Chondrocyte (in vitro differentiated cells): ENCODE measurements around the gene TLE3. TPM values are rescaled to one million over a fixed set of nuclear protein-coding genes. Genes with fewer than 3 reads are reported as not detected.
A peak's percentile ranks its signal among the peaks of the same experiment; 100 is the strongest.

Experiments used
- DNase-seq: peaks from one replicate; pipeline ENCODE4 v3.0.0; 2021; ENCODE audit warnings: mixed read lengths, low spot score
- H3K27ac Mint-ChIP-seq: one replicate; pipeline ENCODE4 v1.8.0; 2021; ENCODE audit warnings: mild to moderate bottlenecking, moderate library complexity, mixed read lengths; ENCODE audit not compliant: unreplicated experiment
- H3K27me3 Mint-ChIP-seq: 2 replicates; pipeline ENCODE4 v1.8.0; 2021; ENCODE audit warnings: low read depth, mixed read lengths
- H3K36me3 Mint-ChIP-seq: 2 replicates; pipeline ENCODE4 v1.8.0; 2021; ENCODE audit warnings: low read depth, mixed read lengths
- H3K4me1 Mint-ChIP-seq: 2 replicates; pipeline ENCODE4 v1.8.0; 2021; ENCODE audit warnings: low read depth, mild to moderate bottlenecking, mixed read lengths
- H3K4me3 Mint-ChIP-seq: one replicate; pipeline ENCODE4 v1.8.0; 2021; ENCODE audit warnings: mild to moderate bottlenecking, moderate library complexity, mixed read lengths; ENCODE audit not compliant: unreplicated experiment
- H3K9me3 Mint-ChIP-seq: 2 replicates; pipeline ENCODE4 v1.8.0; 2021; ENCODE audit warnings: low read depth, mixed read lengths
- total RNA-seq: library from RNA; stranded (reverse); gene quantifications from 3 replicates; pipeline ENCODE4 v1.2.1, GENCODE V29; 2021
- TF ChIP-seq, protein P1 (sequence below): fragments of 200-600 bp; sonication (generic); IDR thresholded peaks from 2 replicates; pipeline ENCODE4 v1.5.0; 2021; ENCODE audit warnings: antibody characterized with exemption, mild to moderate bottlenecking, moderate library complexity

The TLE3 gene
- total RNA-seq, 1 donor from 2014 or later: 53.4 TPM

DNA sequence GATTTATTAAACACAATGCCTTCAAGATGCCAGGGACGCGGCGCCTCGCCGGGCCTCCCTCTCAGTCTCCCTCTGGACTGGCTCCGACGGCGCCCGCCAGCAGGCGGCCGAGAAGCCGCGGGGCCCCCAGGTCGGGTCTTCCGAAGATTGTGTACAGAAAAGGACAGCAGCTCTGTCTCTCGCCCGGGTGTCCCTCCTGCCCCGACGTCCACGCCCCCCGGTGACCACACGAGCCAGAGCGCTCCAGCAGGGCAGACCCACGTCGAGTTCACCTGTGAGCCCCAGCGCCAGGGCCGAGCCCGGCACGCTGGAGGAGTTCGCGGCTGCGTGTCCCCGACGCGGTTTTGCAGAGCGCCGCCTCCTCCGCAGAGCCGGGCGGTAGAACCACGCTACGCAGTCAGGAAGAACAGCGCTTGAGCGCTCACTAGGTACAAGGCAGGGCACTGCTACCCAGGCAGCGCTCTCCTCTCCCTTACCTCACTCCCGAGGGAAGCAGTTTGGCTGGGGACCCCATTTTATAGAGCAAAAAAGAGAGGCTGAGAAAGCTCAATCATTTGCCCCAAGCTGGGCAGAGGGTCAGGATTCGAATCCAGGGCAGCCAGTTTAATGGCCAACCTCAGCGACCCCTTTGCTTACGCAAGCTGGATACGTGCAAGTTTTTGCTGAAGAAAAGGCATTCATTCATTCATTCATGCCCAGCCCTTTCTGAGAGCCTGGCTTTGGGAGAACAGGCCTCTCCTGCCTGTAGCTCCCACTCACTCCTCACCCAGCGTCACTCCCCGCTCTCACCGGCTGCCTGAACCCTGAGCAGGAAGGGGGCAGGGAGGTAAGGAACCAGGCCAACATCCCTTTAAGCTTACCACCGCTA lies 3.0 kb upstream of the TLE3 start:
- H3K27me3 Mint-ChIP-seq: peaks cover 4% of the 10 kb centered on the region
- H3K9me3 Mint-ChIP-seq: no peaks in the 10 kb centered on the region
- peak overlapping the region; percentile 49 for H3K4me3 Mint-ChIP-seq

DNA sequence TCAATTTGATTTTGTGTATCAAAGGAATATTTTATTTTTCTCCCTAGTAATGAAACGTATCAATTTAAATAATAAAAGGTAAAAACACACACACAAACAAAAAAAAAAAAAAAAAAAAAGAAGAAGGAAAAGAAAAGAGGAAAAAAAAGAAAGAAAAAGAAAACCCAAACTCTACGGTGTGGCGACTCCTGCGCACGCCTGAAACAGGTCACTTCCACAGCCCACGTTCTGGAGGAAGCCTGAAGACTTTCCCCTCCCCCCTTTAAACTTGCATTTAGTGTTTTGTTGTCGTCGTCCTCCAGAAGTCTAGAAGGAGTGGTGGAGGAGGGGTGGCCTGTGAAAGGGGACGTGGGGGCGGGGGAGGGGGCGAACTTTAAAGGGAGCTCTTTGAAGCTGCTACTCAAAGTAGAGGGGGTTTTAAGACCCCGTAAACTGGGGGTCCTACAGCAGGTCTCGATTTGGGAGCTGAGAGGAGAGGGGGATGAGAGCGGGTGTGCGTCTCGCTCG lies 2.3 kb upstream of the TLE3 start:
- H3K4me3 Mint-ChIP-seq: peak overlapping the region; percentile 95
- H3K4me1 Mint-ChIP-seq: peaks cover 42% of the 10 kb centered on the region
- DNase-seq: peak; percentile 2
- H3K36me3 Mint-ChIP-seq: no peaks in the 10 kb centered on the region
- peak overlapping the region; percentile 99 for H3K27ac Mint-ChIP-seq
- TF ChIP-seq, protein P1, sequence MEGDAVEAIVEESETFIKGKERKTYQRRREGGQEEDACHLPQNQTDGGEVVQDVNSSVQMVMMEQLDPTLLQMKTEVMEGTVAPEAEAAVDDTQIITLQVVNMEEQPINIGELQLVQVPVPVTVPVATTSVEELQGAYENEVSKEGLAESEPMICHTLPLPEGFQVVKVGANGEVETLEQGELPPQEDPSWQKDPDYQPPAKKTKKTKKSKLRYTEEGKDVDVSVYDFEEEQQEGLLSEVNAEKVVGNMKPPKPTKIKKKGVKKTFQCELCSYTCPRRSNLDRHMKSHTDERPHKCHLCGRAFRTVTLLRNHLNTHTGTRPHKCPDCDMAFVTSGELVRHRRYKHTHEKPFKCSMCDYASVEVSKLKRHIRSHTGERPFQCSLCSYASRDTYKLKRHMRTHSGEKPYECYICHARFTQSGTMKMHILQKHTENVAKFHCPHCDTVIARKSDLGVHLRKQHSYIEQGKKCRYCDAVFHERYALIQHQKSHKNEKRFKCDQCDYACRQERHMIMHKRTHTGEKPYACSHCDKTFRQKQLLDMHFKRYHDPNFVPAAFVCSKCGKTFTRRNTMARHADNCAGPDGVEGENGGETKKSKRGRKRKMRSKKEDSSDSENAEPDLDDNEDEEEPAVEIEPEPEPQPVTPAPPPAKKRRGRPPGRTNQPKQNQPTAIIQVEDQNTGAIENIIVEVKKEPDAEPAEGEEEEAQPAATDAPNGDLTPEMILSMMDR: no peak
- H3K27me3 Mint-ChIP-seq: peaks cover 2% of the 10 kb centered on the region
- H3K9me3 Mint-ChIP-seq: no peaks in the 10 kb centered on the region

More for the DNA sequence above, 3.0 kb upstream of the TLE3 start:
- peak; percentile 88 for DNase-seq
- H3K36me3 Mint-ChIP-seq: peaks cover 1% of the 10 kb centered on the region
- TF ChIP-seq, protein P1: peak; percentile 72
- peaks cover 40% of the 10 kb centered on the region for H3K4me1 Mint-ChIP-seq
- peak overlapping the region; percentile 41 for H3K27ac Mint-ChIP-seq

DNA sequence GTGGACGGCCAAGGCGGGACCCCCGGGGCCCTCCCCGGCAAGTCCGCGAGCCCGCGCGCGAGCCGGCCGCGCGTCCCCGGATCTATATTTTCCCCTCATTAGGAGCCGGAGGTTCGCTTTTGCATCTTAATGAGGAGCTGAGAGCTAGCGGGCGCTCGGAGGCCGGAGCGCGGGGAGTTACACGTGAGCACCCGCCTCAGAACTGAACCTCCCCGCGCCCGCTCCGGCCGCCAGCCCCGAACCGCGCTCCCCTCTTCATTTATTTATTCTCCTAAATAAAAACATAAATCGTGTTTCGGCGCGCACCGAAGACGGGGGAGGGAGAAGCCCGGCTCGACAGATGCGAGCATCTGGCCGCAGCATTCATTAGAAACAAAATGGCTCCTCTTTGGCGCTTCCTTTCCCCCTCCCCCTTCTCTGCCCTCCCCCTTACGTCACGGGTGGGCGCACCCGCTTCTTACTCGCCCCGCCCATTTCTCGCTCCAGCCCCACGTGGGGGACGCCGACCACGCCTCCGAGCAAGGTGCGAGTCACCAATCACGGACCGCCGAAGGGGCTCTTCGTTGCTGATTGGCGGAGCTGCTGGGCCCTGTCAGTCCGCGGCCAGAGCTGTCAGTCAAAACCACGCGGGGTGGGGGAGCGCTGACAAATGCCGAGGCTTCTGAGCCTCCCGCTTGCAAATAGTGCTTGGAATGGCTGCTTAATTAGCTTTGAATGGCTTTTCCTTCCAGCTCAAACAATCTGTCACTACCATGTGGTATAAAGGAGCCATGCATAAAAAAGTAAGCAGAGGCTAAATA lies 1.6 kb upstream of the TLE3 start:
- Mint-ChIP-seq H3K9me3 (no peaks in the 10 kb centered on the region), H3K4me1 (peaks cover 49% of the 10 kb centered on the region), H3K4me3 (peak overlapping the region; percentile 95), H3K27ac (peak overlapping the region; percentile 99), H3K36me3 (no peaks in the 10 kb centered on the region), H3K27me3 (peaks cover under 1% of the 10 kb centered on the region)
- TF ChIP-seq, protein P1: no peak
- DNase-seq: peak; percentile 100

DNA sequence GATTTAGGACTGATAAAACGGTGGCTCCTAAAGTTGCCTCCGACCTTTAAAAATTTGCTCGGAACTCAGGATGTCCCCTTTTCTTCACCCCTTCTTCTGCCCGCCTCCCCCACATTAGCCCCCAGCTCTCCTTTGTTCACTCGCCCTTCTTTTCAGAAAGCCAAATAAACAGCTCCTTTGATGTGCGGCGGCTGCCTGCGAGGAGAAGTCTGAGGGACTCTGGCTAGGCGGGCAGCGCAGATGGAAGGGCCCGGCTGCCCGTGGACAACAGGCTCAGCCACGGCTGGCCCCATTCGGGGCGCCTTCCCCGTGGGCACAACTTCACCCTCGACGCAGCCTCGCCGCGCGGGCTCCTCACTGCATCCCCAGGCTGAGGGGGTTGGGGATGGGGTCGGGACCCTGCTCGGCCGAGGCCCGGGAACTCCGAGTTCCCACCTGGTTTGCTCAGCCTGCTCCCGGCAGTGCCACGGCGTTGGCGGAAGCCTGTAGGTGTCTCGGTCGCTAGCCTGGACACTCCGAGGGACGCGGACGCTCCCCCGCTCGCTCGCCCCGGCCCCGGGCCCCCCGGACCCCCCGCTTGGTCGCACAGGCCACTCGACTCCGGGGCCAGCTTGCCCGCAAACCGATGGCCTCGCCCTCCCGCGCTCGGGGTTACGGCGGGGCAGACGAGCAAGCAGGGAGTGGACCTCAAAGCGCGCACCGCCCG lies 897 bp upstream of the TLE3 start:
- Mint-ChIP-seq H3K9me3 (no peaks in the 10 kb centered on the region), H3K4me1 (peaks cover 54% of the 10 kb centered on the region), H3K4me3 (peak overlapping the region; percentile 54), H3K27ac (peak overlapping the region; percentile 86), H3K27me3 (no peaks in the 10 kb centered on the region), H3K36me3 (peaks cover 3% of the 10 kb centered on the region)
- peak; percentile 85 for DNase-seq
- TF ChIP-seq, protein P1: no peak

DNA sequence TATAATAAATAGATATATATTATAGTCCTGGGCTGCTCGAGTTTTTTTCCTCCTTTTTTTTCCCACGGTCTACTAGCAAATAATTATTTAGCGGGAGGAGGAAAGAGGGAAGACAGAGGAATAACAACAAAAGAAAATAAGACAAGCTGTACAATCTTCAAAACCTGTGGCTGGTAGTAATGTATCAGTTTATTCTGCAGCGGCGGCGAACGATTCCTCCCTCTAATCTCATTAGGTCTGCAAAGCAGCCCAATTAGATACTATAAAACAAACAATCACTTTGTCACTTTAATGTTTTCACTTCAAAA lies 390 bp upstream of the TLE3 start:
- Mint-ChIP-seq H3K4me3 (peak overlapping the region; percentile 54), H3K27me3 (no peaks in the 10 kb centered on the region), H3K36me3 (peaks cover 6% of the 10 kb centered on the region), H3K9me3 (no peaks in the 10 kb centered on the region), H3K27ac (peak overlapping the region; percentile 86), H3K4me1 (peaks cover 58% of the 10 kb centered on the region)
- DNase-seq: no peak
- TF ChIP-seq, protein P1: peak; percentile 44
